NCI-H1930 (cell line): ENCODE results near the gene STIMATE.

Experiments used
- DNase-seq, 2 experiments: peaks; one replicate each; lab custom pipeline; 2025; lab: John Stamatoyannopoulos, UW

Gene STIMATE

DNA sequence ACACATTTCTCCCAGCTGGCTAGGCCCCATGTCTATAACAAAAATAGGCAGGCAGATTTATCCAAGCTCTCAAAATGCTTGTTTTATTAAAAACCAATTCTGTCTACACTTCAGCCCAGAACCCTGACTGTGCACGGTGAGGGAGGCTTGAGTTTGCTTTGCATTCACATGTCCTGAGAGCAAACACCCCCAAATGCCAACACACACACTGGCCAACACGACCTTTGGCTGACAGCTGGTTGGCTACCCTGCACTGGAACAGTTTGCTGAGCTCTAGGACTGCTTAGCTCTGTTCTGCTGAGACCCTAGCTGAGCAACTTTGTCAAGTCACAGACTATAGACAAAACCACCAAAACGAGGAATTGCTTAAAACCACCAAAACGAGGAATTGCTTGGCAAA is 3.6 kb downstream of the STIMATE start:
- no peak for DNase-seq

DNA sequence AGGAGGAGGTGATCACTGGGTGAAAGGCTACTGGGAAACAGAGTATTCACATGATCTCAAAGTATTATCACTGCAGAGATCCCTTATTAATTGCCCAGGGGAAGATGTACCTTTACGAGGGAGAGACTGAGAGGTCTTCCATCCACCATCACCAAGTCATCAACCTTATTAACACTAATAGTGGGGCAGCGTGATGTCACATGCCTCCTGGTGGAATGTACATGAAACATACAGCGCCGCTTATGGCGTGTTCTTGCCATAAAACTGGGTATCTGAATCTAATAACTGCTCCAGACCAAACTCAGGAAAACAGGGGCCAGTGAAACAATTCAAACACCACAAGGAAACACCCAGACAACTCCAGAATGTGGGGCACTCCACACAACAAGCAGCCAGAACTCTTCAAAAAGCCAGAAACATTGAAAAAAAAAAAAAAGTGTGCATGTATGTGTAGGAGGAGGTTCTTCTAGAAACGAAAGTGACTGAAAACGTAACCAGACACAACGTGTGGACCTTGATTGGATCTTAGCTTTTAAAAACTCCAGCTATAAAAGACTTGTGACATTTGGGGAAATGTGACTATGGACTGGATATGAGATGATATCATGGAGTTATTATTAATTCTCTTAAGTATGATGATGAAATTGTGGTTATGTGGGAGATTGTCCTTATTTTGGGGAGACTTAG is 4.6 kb downstream of the STIMATE start:
- DNase-seq = no peak

- no peak for DNase-seq
These were observed 5.1 kb downstream of the STIMATE start for GRCh38 chr3:52892290-52892624.

DNA sequence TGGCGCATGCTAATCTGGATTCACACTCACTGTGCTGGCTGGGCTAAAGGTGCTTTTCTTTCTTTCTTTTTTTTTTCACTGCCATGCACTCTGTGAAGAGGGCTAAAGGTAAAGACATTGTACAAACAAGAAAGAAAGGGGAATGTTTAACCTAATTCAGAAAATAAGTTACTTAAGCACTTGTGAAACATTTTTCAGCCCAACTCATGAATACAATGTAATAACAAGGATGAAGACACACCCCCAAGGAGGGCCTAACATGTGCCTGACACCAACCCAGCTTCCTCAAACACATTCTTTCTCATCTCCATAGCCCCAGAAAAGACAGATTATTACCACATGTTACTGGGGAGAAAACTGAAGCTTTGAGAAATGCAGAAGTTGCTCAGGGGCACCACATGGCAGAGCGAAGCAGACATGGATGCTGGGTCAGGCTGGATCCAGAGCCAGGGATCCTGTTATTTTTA is 5.7 kb downstream of the STIMATE start:
- DNase-seq = no peak

- DNase-seq = no peak
These were observed 6.2 kb downstream of the STIMATE start for GRCh38 chr3:52891164-52891563.

GRCh38 chr3:52890735-52891134 is 6.6 kb downstream of the STIMATE start:
- no peak for DNase-seq

DNA sequence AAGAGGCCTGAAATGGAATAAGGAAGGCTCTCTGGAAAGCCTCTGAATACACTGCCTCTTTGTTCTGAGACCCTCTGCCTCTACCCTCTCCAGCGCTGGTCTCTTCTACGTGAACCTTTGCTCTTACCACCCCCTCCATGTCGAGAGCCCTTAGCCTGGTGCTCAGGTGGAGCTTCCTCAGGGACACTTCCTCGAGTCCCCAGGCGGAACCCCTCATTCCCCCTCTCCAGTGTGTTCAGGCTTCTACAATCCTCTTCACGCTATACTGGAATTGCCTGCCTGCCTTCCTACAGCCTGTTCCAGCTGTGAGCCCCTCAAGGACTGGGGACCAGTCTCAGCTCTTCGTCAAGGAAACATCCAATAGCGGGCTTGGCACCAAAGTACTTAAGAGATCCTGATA is 7.4 kb downstream of the STIMATE start:
- no peak for DNase-seq

GRCh38 chr3:52887166-52887565 is 10.2 kb downstream of the STIMATE start:
- DNase-seq = no peak

GRCh38 chr3:52886049-52886730 is 11.2 kb downstream of the STIMATE start:
- DNase-seq = no peak

DNA sequence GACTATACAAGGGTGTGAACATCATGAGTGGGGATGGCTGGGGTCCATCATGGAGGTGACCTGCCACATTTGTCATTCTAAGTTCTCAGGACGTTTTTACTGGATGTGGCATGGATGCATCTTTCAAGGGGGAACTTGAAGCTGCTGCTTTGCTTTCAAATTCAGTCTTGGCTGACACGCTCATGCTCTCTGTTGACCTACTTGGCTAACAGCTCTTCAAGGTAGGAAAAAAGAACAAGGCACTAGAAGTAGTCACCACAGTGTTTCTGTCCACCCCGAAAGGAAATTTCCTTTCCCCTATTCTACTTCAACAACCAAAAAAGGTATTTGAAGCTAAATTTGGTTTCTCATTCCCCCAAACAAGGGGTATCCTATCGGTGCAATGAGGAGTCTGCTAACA is 15.0 kb downstream of the STIMATE start:
- no peak for DNase-seq

- no peak for DNase-seq
These were observed 15.5 kb downstream of the STIMATE start for GRCh38 chr3:52881871-52882270.

DNA sequence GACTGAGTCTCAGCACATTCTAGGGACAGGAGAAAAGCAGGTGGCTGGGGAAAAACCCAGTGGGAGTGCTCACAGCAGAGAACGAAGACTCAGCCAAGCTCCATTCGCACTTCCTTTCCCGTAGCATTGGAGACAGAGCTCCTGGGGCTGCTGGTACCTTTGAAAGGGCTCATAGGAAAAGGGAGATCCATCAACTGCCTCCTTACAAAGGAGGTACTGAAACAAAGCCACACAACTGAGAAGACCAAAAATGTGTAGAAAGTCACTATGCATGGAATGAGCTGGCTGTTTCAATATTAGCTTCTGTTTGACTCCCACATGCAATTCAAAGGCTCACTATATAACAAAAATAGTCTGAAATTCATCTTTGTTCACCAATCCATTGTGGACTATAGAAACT is 16.9 kb downstream of the STIMATE start:
- DNase-seq = no peak

GRCh38 chr3:52880047-52880446 is 17.3 kb downstream of the STIMATE start:
- DNase-seq = no peak

- DNase-seq = no peak
These were observed 17.8 kb downstream of the STIMATE start for GRCh38 chr3:52879581-52879980.

GRCh38 chr3:52879090-52879489 is 18.3 kb downstream of the STIMATE start:
- no peak for DNase-seq

DNA sequence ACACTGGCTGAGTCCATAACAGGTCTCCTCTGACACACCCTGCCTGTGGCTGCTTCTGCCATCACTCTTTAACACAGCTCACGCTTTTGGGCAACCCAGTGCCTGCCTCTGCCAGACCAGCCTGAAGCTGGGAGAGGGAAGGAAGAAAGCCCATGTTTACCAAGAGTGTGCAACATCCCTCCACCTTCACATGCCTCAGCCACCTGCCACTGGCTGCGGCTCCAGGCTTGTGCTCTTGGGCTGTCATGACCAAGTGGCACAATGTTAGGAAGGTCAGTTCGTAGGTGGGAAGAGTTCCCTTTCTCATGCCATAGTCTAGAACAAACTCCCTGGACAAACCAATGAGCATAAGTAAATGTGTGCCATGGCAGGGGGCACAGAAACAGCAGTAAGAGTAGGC is 20.3 kb downstream of the STIMATE start:
- DNase-seq = no peak

GRCh38 chr3:52874864-52875587 is 22.3 kb downstream of the STIMATE start:
- DNase-seq = no peak

GRCh38 chr3:52874160-52874701 is 23.1 kb downstream of the STIMATE start:
- DNase-seq = no peak

DNA sequence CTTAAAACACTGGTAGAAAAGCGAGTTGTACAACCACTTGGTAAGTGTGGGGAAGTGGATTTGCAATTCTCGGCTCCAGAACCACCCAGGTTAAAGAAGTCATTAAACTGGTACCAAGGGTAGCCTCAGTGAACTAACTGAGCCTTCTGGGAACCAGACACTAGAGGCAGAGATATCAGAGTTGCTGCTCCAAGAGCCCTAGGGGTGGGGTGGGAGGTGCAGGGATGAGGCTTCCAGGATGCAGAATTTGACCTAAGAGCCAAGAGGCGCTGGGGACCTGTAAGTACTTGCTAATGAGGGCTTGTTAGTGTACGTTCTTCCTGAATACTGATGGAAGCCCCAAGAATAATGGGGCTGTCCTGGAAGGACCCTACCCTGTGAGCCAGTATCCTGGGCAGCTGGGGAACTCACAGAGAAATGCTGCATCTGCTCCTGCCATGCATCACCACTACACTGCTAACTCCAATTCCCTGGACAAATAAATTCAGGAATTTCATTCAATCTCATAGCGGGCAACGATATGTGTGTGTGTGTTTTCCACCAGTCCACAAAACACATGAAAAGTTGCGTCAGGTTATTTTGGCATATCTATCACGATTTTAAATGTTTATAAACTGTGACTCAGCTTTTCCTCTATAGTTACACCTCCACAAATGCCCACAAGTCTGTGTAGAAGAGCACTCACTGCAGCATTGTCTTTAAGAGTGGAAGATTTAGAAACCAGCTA is 23.8 kb downstream of the STIMATE start:
- no peak for DNase-seq

GRCh38 chr3:52872245-52872644 is 25.1 kb downstream of the STIMATE start:
- DNase-seq = no peak

GRCh38 chr3:52871761-52872160 is 25.6 kb downstream of the STIMATE start:
- DNase-seq = no peak

GRCh38 chr3:52870471-52870870 is 26.9 kb downstream of the STIMATE start:
- DNase-seq = no peak
